GF-D8 (cell line): Measurements from ENCODE around the gene EGR1.
"Not testable (repeated sequence)": the region's sequence is repeated elsewhere in the genome, so short reads cannot be mapped to it uniquely, and the experiment has no call there.

Source experiments
- DNase-seq: peaks from one replicate; lab custom pipeline; 2025; lab: John Stamatoyannopoulos, UW

EGR1 gene

DNA sequence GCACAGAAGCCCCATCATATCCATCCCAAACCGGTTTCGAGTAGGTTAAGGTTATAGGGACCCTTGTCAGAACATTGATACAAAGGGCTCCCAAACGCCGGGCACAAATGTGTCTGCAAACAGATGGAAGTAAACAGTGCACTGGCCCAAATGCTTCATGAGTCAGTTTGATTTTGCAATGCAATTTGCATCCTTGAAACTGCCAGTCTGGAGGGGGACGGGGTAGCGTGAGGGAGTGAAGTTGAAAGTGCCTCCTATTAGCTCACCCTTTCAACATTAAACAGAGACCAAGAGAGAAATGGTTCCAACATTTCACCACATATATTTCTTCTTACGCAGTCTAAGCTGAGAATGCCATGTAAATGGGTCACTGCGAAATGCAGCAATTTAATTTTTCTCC, 42.2 kb downstream of the EGR1 start:
- not testable (repeated sequence) for DNase-seq

DNA sequence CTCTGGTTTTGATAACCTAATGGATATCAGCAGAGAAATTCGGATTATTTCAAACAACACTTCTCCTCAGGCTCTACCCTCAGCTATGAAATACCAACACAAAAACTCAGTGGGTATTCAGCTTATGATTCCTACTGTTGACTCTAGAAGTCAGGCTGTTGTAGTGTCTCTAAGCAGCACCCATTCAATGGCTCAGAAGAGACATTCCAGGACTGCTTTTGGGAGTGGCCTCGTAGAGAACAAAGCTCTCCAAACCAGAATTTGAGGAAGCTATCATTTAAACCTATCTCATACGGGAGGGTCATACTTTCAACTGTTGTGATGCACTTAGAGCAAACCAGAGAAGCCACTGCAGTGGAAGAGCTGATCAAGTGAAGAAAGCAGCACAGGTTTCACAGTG, 43.7 kb downstream of the EGR1 start:
- no peak for DNase-seq

DNA sequence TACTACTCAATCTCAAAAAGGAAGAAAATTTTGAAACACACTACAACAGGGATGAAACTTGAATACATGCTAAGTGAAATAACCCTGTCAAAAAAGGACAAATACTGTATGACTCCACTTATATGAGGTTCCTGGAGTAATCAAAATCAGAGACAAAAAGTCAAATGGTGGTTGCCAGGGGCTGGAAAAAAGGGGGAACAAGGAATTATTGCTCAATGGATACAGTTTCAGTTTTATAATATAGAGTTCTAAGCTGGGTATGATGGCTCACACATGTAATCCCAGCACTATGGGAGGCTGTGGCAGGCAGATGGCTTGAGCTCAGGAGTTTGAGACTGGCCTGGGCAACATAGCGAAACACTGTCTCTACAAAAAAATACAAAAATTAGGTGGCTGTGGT, 48.7 kb downstream of the EGR1 start:
- no peak for DNase-seq

DNA sequence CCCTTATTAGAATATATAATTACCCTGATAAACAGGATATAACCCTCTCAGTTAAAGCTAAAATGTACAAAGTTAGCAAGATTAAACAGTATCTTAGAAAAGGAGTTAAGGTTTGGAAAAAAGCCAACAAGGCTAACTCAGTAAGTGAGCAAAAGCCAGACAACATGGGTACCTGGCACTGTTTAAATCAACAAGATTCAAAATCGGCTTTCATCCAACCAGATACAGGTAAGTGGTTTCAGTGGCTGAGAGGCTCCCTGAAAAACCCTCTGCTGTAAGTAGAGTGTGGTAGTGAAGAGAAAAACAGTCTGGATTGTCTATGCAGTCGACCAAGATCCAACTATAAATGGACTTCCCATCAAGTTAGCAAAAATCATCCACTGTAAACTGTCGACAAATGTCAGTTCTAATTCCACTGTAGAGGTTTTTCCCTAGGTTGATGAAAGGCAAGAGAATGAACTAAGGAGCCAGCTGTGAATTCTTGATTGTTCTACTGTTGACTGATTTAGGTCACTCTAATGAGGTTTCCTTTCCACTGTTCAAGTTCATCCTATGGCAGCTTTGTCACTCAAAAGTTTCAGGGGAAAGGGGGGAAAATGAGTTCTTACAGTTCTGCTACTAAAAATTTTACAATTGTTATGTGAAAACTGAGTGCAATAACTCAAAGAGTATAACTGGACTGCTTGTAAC, 50.4 kb downstream of the EGR1 start:
- no peak for DNase-seq

DNA sequence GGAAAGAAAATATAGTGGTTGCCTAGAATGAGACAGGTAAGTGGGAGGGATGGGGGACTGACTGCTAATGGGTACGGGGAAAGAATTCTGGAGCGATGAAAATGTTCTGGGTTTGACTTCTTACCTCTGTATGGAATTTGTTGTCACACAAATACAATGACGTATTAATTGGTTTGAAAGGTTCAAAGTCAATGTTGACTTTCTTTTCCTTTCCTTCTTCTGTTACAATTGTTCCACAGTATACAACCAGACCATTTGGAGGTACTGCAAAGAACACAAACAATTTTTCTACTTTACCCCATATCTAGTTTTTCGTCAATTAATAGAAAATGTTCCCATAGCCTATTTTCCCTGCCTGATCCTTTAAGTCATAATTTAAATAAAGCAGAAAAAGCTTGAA, 52.2 kb downstream of the EGR1 start:
- no peak for DNase-seq
